ENCODE results near the gene SUMO3. TPM values are rescaled to one million over a fixed set of nuclear protein-coding genes. Genes with fewer than 3 reads are reported as not detected.

The SUMO3 gene
- polyA plus RNA-seq, 1 of the 3 experiments (the other 2 are of a cell fraction), result 125 TPM

- 91% methylated on average over 13 of the region's 18 CpGs for WGBS (ENCODE audit: low lambda C conversion rate)
- CTCF ChIA-PET, result interaction anchor here (1.9 to 3.0 kb wide), 3 partner anchors 13 to 20 kb away, joined by 10 to 22 read pairs (median 14); partner anchors contain the start of gene UBE2G2
- POLR2A ChIA-PET, result interaction anchor here (3.0 kb wide), 1 partner anchor 9 kb away, joined by 14 read pairs; no protein-coding TSS in a partner anchor
These were observed 4.1 kb downstream of the SUMO3 start for GRCh38 chr21:44813727-44814126.

GRCh38 chr21:44813149-44813548 is 4.7 kb downstream of the SUMO3 start:
- H3K4me2 ChIP-seq, result no peak overlapping the region
- no peaks in the 10 kb centered on the region for H3K9me2 ChIP-seq
- peaks cover 63% of the 10 kb centered on the region for H4K20me1 ChIP-seq (ENCODE audit: insufficient read depth)
- H3K27ac ChIP-seq (ENCODE audit: low read depth in 2 of 2, low read length in 1 of 2), result no peak overlapping the region; a peak in 1 of 4 replicates
- no peaks in the 10 kb centered on the region for H3K27me3 ChIP-seq (ENCODE audit: insufficient read depth)
- no peak for DNase-seq
- no peak for TF ChIP-seq YY1 (IDR thresholded peaks at IDR 0.05; ENCODE audit: low read depth)
- no peak for TF ChIP-seq CHD2 (IDR thresholded peaks at IDR 0.05; ENCODE audit: low read length, partially characterized antibody)
- no peak for TF ChIP-seq ELF1 (IDR thresholded peaks at IDR 0.05)
- no peak for TF ChIP-seq GATA2 (CRISPR knock-in tag; IDR thresholded peaks at IDR 0.05)
- TF ChIP-seq RCOR1 (IDR thresholded peaks at IDR 0.05; ENCODE audit: low read length), result no peak
- no peak for TF ChIP-seq USF2 (IDR thresholded peaks at IDR 0.05; ENCODE audit: borderline replicate concordance, low read depth, low read length)
- no peak for TF ChIP-seq TEAD4 (IDR thresholded peaks at IDR 0.05; ENCODE audit: borderline replicate concordance, insufficient read depth)
- no peak for TF ChIP-seq FOSL2 (IDR thresholded peaks at IDR 0.05; ENCODE audit: borderline replicate concordance, low read depth)
- TF ChIP-seq TCF12 (IDR thresholded peaks at IDR 0.05), result no peak
- TF ChIP-seq MAX (IDR thresholded peaks at IDR 0.05; ENCODE audit: low read depth), result no peak
- TF ChIP-seq ZBTB33 (IDR thresholded peaks at IDR 0.05; ENCODE audit: borderline replicate concordance, low read depth), result no peak
- TF ChIP-seq TAF1 (IDR thresholded peaks at IDR 0.05; ENCODE audit: borderline replicate concordance, low read depth, low read length), result no peak
- TF ChIP-seq SMC3 (IDR thresholded peaks at IDR 0.05; ENCODE audit: low read depth, low read length), result no peak
- TF ChIP-seq RFX5 (IDR thresholded peaks at IDR 0.05; ENCODE audit: low read length), result no peak
- no peak for TF ChIP-seq MEF2A (IDR thresholded peaks at IDR 0.05; ENCODE audit: borderline replicate concordance, low read depth)
- H3K9me3 ChIP-seq, result no peaks in the 10 kb centered on the region
- no peak overlapping the region for H3K4me3 ChIP-seq (ENCODE audit: low read depth in 2 of 2, low read length in 1 of 2)
- H3K36me3 ChIP-seq (replicated peaks in 1 of 2; ENCODE audit: control insufficient read depth in 1 of 2, insufficient read depth in 2 of 2, low read length in 1 of 2), result peaks cover 12 to 25% of the 10 kb centered on the region in 2 experiments
- peaks cover 87% of the 10 kb centered on the region for H3K79me2 ChIP-seq (ENCODE audit: insufficient read depth)
- H3K9ac ChIP-seq, result no peak overlapping the region
- WGBS (ENCODE audit: low lambda C conversion rate), result 94% methylated on average over 5 of the region's 10 CpGs
- POLR2A ChIA-PET, result no interaction called here
- CTCF ChIA-PET, result interaction anchor here (2.0 kb wide), 1 partner anchor 13 kb away, joined by 14 read pairs; the partner anchor contains the start of gene UBE2G2
- H3K4me1 ChIP-seq (ENCODE audit: control insufficient read depth in 1 of 2, insufficient read depth in 2 of 2, low read depth in 1 of 2, low read length in 1 of 2), result peaks cover 8 to 28% of the 10 kb centered on the region in 2 experiments; a peak in 3 of 4 replicates
- peaks cover 6% of the 10 kb centered on the region for H3F3A ChIP-seq (replicated peaks; ENCODE audit: insufficient read depth)
- H2AFZ ChIP-seq (ENCODE audit: low read depth), result no peak overlapping the region

More at GRCh38 chr21:44813727-44814126, 4.1 kb downstream of the SUMO3 start:
- Histone ChIP-seq H3K9me2 (no peaks in the 10 kb centered on the region), H3K9ac (no peak overlapping the region), H3K79me2 (ENCODE audit: insufficient read depth) (peaks cover 87% of the 10 kb centered on the region), H3F3A (replicated peaks; ENCODE audit: insufficient read depth) (peaks cover 6% of the 10 kb centered on the region), H3K27me3 (ENCODE audit: insufficient read depth) (no peaks in the 10 kb centered on the region), H3K27ac (ENCODE audit: low read depth in 2 of 2, low read length in 1 of 2) (no peak overlapping the region; a peak in 1 of 4 replicates), H3K4me2 (no peak overlapping the region), H3K4me3 (ENCODE audit: low read depth in 2 of 2, low read length in 1 of 2) (no peak overlapping the region), H3K36me3 (replicated peaks in 1 of 2; ENCODE audit: control insufficient read depth in 1 of 2, insufficient read depth in 2 of 2, low read length in 1 of 2) (peaks cover 7 to 23% of the 10 kb centered on the region in 2 experiments), H2AFZ (ENCODE audit: low read depth) (no peak overlapping the region), H4K20me1 (ENCODE audit: insufficient read depth) (peaks cover 63% of the 10 kb centered on the region), H3K9me3 (no peaks in the 10 kb centered on the region), H3K4me1 (ENCODE audit: control insufficient read depth in 1 of 2, insufficient read depth in 2 of 2, low read depth in 1 of 2, low read length in 1 of 2) (peaks cover 8 to 28% of the 10 kb centered on the region in 2 experiments; a peak in 3 of 4 replicates)
- no peak for TF ChIP-seq FOSL2 (IDR thresholded peaks at IDR 0.05; ENCODE audit: borderline replicate concordance, low read depth)
- no peak for TF ChIP-seq YY1 (IDR thresholded peaks at IDR 0.05; ENCODE audit: low read depth)
- TF ChIP-seq RXRA (IDR thresholded peaks at IDR 0.05; ENCODE audit: borderline replicate concordance, low read depth), result no peak
- no peak for TF ChIP-seq IRF3 (IDR thresholded peaks at IDR 0.05; ENCODE audit: low read depth, low read length)
- no peak for TF ChIP-seq RAD21 (IDR thresholded peaks at IDR 0.05; ENCODE audit: low read length)
- TF ChIP-seq TEAD4 (IDR thresholded peaks at IDR 0.05; ENCODE audit: borderline replicate concordance, insufficient read depth), result no peak
- no peak for TF ChIP-seq TAF1 (IDR thresholded peaks at IDR 0.05; ENCODE audit: borderline replicate concordance, low read depth, low read length)
- no peak for DNase-seq

Measured in SK-N-SH (cell line).